Middle frontal gyrus (tissue), 1 donor: ENCODE data around the gene RBM43.
"Not testable (repeated sequence)": the region's sequence is repeated elsewhere in the genome, so short reads cannot be mapped to it uniquely, and the experiment has no call there.

Experiments used
- DNase-seq: peaks from one replicate; pipeline ENCODE4 v3.0.0-alpha.2; 2015; ENCODE audit warnings: low spot score; ENCODE audit errors: extremely low spot score

The RBM43 gene

DNA sequence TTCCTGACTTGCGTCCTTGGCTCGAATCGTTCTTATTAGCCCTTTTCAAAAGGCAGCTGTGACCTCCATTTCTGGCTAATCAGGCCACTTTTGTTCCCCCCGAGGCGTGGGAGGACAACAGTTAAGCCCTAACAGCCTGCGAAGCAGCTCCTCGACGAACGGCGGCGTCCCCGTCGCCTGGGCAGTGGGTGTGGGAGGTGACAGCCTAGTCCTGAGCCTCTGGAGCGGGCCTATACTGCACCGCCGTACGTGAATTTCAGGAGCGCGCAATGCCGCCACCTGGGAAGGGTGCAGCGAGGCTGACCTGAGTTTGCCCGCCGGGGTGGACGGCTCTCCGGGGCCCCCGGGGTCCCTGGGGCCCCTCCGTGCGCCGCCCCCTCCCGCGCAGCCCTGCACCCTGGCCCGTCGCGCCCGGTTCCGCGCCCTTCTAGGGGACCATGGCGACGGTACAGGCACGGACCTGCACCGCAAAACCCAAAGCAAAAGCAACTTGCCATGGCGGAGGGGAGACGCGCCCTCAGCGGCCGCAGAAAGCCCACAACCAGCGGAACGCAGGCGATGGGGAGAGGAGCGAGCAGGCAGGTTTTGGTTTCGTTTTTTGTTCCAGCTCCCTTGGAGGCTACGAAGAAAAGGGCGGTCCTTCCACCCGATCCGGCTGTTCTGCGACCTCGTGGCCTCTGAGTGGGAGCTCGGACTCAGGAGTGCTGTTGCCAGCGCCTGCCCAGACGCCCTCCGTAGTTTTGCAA lies at the start of gene RBM43:
Gene RBM43, minus strand, starts transcription at position 633 of the 746 bp plus-strand sequence. Its CDS starts 136 bp downstream, at position 497.
- peak; percentile 50 for DNase-seq

DNA sequence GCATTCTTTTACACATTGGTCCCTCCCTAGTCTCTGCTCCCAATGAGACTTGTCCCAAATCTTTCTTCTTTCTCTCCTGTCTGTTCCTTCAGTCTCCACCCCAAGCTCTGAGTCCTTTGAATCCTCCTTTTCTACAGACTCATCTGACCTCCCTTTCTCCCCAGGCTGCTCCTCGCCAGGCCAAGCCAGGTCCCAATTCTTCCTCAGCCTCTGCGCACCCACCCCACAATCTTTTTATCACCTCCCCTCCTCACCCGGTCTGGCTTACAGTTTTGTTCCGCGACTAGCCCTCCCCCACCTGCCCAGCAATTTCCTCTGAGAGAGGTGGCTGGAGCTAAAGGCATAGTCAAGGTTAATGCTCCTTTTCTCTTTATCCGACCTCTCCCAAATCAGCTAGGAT lies 48.6 kb upstream of the RBM43 start:
- DNase-seq: not testable (repeated sequence)

DNA sequence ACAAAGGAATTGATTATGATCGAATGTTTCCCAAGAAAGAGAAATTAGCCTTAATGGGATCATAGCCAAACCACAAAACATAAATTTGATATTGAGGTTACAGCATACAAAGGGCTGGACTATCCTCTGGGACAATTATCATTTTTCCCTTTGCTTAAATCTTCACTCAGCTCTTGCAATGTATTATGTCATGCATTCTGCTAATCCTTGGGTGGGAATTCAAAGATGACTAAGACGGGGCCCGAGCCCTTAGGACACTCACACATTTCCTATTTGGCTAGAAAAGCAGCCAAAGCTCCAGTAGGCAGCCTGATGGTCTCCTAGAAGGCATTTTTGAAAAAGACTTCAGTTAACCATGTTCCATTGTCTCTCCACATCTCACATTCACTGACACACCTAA lies 45.0 kb upstream of the RBM43 start:
- no peak for DNase-seq

DNA sequence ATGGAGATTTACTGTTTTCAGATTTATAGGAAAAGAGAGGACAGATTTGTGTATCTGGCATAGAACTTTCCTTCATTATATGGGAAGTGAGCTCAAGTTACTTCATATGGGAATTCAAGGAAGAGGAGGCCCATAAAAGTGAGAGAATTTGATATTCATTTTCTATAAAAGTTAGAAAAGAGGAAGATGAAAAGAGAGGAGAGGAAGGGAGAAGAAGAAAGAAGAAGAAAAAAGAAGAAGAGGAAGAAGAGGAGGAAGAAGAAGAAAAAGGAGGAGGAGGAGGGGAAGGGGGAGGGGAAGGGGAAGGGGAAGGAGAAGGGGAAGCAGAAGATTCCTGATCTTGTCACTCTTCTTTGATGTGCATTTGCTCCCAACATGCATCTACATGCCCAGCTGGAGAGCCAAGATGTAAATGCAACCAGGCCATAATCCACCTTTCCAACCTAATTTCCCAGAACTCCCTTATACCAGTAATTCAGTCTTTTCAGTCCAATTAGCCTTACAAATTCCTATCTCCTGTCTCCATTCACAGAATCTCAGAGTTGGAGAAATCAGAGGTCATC lies 43.5 kb upstream of the RBM43 start:
- DNase-seq: no peak

DNA sequence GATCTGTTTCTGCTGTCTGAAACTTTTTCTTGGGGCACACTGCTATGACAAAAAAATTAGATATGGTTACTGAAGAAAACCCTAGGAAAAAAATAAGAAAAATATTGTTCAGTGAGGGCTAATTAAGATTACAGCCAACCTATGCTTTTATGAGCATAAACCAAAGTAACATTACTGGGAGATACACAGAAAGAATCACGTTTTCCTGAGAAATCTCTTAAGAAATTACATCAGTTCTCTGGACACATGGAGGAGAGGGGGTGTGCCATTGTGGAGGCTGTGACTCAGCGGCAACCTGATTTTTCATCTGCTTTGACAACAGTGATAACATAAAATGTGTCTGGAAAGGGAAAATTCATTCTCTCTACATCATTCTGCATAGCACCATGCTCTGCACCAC lies 41.2 kb upstream of the RBM43 start:
- no peak for DNase-seq

DNA sequence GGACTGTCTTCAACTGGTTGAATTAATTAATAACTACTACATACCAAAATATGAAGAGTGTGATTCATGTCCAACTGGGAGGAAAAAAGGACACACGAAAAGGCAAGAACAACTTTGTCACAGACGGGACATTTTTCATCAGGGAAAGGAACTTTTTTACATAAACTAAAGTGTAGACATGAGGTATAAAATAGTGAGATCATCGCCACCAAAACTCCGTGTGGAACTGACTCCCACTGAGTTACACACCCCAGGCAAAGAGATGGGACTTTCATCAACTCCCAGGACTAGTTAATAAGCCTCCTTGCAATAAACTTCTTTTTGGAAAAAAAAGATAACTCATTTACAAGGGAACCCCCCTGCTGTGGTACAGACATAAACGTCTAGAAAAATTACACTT lies 40.7 kb upstream of the RBM43 start:
- DNase-seq: no peak

DNA sequence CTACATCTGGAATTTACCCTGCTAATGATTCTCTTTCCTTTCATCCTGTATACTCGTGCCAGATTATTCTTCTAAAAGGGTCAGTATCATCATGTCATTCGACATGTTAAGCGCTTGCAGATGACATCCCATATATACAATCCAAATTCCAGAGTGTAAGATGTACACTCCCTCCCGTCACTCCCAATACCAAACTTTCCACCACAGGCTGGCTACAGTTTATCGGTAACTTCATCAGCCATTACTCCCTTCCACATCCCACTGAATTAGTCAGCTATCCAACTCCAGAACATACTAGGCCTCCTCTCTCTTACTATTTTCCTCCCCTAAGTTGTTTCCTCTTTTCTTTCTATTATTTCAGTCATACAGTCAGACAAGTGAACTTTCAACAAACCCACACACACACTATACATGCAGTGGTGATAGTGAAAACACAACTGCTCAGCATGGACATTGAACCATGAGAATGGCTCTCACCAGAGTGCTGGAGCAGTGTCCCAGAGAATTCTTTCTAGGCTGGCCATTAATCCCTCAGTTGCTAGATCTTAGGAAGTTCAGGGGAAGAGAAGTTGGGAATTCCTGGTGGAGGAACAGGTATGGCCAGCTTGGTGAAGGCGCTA lies 38.4 kb upstream of the RBM43 start:
- no peak for DNase-seq

DNA sequence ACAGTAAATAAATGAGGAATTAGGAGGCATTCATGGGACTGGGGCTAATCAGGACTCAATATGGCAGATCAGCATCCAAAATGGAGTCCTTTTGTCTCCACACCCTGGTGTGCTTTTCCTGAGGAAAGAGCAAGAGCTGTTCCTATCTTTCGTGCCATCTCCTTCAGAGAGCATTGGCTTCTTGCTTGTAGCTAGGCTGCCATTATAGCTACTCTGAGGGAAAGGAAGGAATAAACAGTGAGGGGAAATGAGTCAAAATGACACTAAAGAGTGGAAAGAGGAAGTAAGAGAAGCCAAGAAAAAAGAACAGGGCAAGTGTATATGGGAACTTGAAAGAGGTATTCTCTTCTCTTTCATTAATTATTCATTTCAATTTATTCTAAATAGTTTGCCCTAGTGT lies 36.2 kb upstream of the RBM43 start:
- no peak for DNase-seq

DNA sequence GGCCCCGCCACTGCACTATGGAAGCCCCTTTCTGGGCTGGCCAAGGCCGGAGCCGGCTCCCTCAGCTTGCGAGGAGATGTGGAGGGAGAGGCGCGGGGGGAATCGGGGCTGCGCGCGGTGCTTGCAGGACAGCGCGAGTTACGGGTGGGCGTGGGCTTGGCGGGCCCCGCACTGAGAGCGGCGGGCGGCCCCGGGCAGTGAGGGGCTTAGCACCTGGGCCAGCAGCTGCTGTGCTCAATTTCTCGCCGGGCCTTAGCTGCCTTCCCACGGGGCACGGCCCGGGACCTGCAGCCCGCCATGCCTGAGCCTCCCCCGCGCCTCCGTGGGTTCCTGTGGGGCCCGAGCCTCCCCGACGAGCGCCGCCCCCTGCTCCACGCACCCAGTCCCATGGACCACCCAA lies 34.3 kb upstream of the RBM43 start:
- not testable (repeated sequence) for DNase-seq

DNA sequence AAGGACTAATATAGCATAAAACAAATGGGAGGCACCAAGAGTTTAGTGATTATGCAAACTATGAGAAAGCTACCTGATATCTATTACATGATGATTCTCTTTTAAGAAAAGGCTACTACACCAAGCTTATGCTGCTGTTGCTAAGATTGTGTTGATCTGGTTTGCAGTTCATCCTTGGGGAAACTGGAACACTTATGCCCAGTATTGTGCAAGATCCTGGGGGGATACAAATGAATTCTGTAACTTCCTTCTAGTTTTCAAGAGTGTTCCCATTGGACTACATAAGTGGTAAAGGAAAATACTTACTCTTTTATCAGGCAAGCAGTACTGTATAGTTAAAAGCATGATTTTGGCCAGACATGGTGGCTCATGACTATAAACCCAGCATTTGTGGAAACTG lies 30.9 kb upstream of the RBM43 start:
- no peak for DNase-seq

DNA sequence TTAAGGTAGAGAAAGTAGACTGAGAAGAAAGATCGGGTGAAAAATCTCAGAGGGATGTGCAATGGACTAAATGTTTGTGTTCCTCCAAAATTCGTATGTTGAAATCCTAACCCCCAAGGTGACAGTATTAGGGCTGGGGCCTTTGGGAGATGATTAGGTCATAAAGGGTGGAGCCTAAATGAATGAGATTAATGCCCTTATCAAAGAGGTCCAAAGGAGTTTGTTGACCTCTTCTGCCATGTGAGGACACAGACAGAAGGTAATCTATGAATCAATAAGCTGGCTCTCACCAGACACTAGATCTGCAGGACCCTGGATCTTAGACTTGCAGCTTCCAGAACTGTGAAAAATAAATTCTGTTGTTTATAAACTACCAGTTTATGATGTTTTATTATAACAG lies 30.5 kb upstream of the RBM43 start:
- DNase-seq: no peak

DNA sequence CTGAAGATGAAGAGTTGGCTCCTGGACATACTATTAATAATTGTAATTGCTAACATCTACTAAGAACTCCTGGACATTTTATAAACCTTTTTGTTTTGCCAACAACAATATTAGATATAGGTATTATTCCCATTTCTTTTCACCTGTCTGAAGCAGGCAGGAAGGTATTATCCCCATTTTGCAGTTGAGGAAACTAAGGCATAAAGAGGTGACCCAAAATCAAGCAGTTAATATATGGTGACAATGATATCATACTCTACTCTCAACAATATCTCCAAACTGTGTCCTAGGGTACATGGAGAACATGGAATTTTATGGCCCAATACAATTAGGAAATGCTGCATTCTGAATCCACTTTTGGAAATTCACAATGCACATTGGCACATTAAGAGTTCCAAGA lies 29.6 kb upstream of the RBM43 start:
- no peak for DNase-seq

DNA sequence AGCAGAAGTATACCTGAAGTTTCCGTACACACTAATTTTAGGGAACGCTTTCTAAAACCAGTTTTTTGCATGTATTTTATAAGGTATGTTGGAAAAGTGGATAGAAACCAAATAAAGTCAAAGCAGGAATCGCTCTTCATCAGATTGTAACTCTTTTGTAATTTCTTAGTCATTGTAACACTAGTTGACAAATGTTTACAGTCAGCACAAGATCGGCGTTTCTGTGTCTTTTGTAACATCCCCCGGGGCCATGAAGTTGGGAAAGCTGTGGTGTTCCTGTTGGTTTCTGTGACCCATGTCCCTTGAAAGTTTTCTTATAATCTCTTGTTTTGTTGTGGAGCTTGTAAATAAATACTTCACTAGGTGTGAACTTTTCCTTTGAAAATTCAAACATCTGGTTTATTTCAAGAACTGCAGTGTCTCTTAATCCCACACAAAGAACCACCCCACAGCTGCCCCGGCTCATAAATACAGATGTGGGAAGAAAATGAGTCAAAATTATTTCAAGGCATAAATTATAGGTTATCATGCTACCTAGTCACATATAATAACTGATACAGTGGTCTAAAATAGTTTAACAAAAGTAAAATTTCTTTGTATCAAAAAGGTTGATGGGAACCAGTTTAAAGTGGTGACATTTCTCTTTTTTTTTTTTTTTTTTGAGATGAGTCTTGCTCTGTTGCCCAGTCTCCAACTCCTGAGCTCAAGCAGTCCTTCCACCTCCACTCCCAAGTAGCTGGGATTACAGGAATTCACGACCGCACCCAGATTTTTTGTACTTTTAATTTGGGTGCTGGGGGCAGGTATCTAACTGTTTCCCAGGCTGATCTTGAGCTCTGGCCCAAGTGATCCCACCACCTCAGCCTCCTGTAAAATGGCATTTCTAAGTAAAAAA lies 28.6 kb upstream of the RBM43 start:
- no peak for DNase-seq

DNA sequence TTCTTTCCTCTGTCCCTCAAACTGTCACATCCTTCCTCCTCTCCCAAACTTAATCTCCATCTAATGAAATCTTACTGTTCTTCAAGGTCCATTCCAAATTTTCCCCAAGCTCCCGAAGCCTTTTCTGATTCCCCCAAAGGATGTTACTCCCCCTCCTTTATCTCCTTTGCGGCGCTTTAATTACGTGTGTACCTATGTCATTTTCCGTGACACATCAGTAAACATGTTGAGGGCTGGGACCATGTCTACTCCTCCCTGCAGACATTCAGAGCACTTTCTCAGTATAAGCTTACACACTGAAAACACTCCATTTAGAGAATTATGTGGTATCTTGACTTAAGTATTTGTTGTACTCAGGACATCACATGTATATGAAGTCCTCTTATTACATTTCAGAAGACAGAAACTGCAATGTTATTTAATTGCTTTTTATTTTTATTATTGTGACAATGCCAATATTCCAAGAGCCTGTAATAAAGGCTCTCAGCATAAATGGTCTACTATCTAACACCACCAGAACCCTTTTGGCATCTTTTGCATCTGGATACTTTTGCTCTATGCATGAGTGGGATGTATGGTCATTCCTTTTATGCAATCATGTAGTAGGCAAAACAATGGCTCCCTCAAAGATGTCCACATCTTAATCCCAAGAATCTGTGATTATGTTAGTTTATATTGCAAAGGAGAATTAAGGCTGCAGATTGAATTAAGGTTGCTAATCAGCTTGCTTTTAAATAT lies 26.0 kb upstream of the RBM43 start:
- no peak for DNase-seq

DNA sequence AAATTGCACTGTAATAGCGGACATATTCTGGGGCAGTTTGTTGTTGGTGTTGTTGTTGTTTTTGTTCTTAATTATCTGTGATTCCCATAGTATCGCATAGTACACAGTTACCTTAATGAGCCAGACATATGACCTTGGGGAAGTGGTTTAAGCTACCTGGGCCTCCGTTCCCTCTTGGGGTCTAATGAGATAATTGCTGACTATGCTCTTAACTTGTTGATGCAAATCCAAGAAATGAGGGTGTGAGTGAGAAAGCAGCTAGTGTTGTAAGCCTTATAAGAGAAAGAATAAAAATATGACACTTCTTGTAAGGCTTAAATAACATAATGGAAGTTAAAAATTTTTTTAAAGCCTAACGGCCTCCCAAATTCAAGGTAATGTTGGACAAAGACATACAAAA lies 20.7 kb upstream of the RBM43 start:
- DNase-seq: no peak

DNA sequence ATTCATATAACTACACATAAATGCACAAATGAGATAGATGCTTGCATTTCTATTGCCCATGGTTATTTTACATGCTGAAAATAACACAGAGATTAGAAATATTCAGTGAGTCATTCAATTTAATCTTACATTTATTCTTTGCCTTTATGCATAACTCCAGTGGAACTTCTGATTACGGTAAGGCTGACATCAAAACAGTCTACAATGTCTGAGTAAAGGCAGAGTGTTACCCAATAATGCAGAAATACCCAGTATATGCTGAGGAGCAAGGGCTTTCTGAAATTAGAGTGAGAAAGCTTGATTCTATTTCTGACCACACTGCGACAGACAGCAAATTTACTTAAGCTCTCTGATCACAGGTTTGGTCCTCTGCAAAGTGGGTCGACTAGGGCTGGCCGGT lies 18.6 kb upstream of the RBM43 start:
- no peak for DNase-seq

DNA sequence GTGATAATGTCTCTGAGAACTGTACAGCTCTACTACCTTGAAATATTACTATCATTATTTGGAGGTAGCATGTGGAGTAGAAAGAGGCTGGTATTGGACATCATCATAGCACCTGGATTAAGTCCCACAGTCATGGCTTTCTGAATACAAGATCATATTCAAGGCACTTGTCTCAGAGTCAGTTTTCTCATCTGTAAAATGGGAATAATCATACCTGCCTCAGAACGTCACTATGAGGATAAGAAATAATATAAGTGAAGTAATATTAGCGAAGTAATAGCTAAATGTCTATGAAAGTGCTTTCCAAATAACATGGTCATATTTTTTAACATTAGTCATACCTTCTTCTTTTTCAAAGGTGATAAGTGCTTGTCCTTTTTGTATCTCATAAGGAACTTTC lies 16.8 kb upstream of the RBM43 start:
- DNase-seq: no peak

DNA sequence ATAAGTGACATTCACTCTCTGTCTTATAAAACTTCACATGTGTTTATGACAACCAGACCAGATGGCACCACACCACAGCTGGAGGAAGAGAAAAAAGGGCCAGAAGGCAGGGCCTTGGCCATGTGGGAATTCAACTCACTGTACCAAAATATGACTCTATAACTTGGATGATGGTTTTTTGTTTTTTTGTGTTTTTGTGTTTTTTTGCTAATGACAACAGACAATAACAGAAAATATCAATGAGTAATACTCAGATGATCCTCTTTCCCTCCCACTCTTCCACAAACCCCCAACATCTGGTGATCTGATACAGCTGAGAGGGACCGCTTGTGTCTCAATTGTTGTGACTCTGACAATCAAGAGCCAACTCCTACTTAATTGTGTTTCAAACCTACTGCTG lies 15.4 kb upstream of the RBM43 start:
- no peak for DNase-seq

DNA sequence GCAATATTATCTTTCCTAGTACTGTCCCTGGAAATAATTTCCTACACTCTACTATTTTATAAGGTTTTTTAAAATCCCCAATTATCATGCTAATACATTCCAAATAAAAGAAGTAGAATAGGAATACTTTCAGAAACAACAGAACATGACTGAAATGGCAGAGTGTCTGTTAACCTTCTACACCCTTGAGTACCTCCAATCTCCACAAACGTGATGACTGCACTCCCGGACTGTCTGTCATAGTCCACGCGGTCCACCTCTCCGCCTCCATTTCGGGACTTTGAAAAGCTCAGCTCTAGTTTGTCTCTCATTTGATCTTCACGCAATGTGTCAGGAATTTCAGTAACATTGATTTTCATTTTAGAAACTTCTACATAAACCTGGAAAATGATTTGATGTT lies 13.6 kb upstream of the RBM43 start:
- no peak for DNase-seq

DNA sequence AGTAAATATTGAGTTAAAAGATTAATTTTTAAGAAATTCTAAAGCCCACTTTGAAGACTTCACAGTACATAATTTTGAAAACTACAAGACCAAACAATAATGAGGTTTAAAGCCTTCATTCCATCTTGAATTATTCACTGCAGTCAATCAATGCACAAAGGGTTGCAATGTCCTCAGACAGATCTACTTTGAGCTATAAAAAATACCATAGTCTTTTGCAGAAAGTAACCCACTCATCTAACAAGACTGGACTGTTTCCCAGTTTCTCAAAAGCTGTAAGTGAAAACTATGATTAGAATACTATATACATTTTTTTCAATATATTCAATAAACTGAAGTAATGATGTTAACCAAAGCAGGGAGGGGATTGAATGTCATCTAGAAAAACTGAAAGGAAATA lies 10.2 kb upstream of the RBM43 start:
- DNase-seq: no peak
